NCI-H345 treated with DMSO at 0.1 percent for 48 hours (cell line): ENCODE results near the gene KMT2D.
A peak's percentile ranks its signal among the peaks of the same experiment; 100 is the strongest.
"Not testable (repeated sequence)": the region's sequence is repeated elsewhere in the genome, so short reads cannot be mapped to it uniquely, and the experiment has no call there.

Experiments used
- DNase-seq: peaks from one replicate; lab custom pipeline; 2025; ENCODE audit not compliant: unreplicated experiment; lab: John Stamatoyannopoulos, UW

Gene KMT2D

GRCh38 chr12:49089821-49090773, 29.5 kb upstream of the KMT2D start:
- DNase-seq: no peak

- DNase-seq: no peak
Measured at GRCh38 chr12:49088932-49089330, 28.3 kb upstream of the KMT2D start.

- DNase-seq: peak; percentile 40
Measured at GRCh38 chr12:49088150-49088931, 27.7 kb upstream of the KMT2D start.

GRCh38 chr12:49086116-49086515, 25.5 kb upstream of the KMT2D start:
- no peak for DNase-seq

- DNase-seq: no peak
Measured at GRCh38 chr12:49084438-49084837, 23.8 kb upstream of the KMT2D start.

GRCh38 chr12:49079793-49080192, 19.2 kb upstream of the KMT2D start:
- no peak for DNase-seq

- DNase-seq: no peak
Measured at GRCh38 chr12:49070971-49071370, 10.4 kb upstream of the KMT2D start.

- DNase-seq: peak; percentile 49
Measured at GRCh38 chr12:49069507-49070346, 9.1 kb upstream of the KMT2D start, which contains the start of gene RHEBL1. Gene RHEBL1, minus strand, starts transcription at chr12:49069979. Its CDS starts 194 bp downstream, at chr12:49069785.

- DNase-seq: no peak
Measured at GRCh38 chr12:49068879-49069506, 8.4 kb upstream of the KMT2D start.

GRCh38 chr12:49066120-49066519, 5.5 kb upstream of the KMT2D start:
- DNase-seq: no peak

- DNase-seq: no peak
Measured at GRCh38 chr12:49064767-49065152, 4.2 kb upstream of the KMT2D start.

- DNase-seq: not testable (repeated sequence)
Measured at GRCh38 chr12:49061916-49062315, 1.3 kb upstream of the KMT2D start.

- DNase-seq: no peak
Measured at GRCh38 chr12:49061157-49061650, 610 bp upstream of the KMT2D start.

- no peak for DNase-seq
Measured at GRCh38 chr12:49059299-49060171, 1.1 kb downstream of the KMT2D start.

GRCh38 chr12:49059045-49059298, 1.6 kb downstream of the KMT2D start:
- DNase-seq: no peak

GRCh38 chr12:49058366-49059044, 2.1 kb downstream of the KMT2D start:
- no peak for DNase-seq

GRCh38 chr12:49057888-49058287, 2.7 kb downstream of the KMT2D start:
- DNase-seq: no peak

- DNase-seq: no peak
Measured at GRCh38 chr12:49055978-49056754, 4.4 kb downstream of the KMT2D start.
